Activated CD8-positive, alpha-beta memory T cell treated with anti-CD3 and anti-CD28 coated beads for 36 hours (primary cell): ENCODE results near the gene ZEB2. TPM values are rescaled to one million over a fixed set of nuclear protein-coding genes. Genes with fewer than 3 reads are reported as not detected.

Source experiments
- CTCF ChIA-PET: fragments of 350-600 bp; sonication (Branson Sonifier 250); formaldehyde crosslinking; loops from one replicate; lab custom pipeline; 2021; ENCODE audit warnings: antibody characterized with exemption; lab: Charles Lee
- POLR2A ChIA-PET: fragments of 350-600 bp; sonication (Branson Sonifier 250); formaldehyde crosslinking; loops from one replicate; lab custom pipeline; 2021; ENCODE audit warnings: antibody characterized with exemption; lab: Charles Lee
- total RNA-seq, 2 experiments: library from RNA; stranded (reverse); gene quantifications; one replicate each; pipeline ENCODE4 v1.2.3, GENCODE V29; 2021

ZEB2 gene
- total RNA-seq, 2 experiments from 2014 or later, result 35.0 to 37.2 TPM

- ChIA-PET CTCF (interaction anchor here (1.2 kb wide), 1 partner anchor 14 kb away, joined by 3 read pairs; no protein-coding TSS in a partner anchor), POLR2A (no interaction called here)
Measured at GRCh38 chr2:144465749-144466148, 54.2 kb downstream of the ZEB2 start.

- ChIA-PET POLR2A (no interaction called here), CTCF (interaction anchor here (1.2 kb wide), 1 partner anchor 13 kb away, joined by 3 read pairs; no protein-coding TSS in a partner anchor)
Measured at GRCh38 chr2:144464730-144465129, 55.2 kb downstream of the ZEB2 start.

GRCh38 chr2:144463266-144463665 lies 56.7 kb downstream of the ZEB2 start:
- POLR2A ChIA-PET, result no interaction called here
- CTCF ChIA-PET, result no interaction called here

GRCh38 chr2:144462266-144462665 lies 57.7 kb downstream of the ZEB2 start:
- CTCF ChIA-PET, result no interaction called here

GRCh38 chr2:144461308-144461766 lies 58.6 kb downstream of the ZEB2 start:
- ChIA-PET POLR2A (interaction anchor here (0.6 kb wide), 1 partner anchor 137 kb away, joined by 3 read pairs; no protein-coding TSS in a partner anchor), CTCF (no interaction called here)

More at GRCh38 chr2:144462266-144462665, 57.7 kb downstream of the ZEB2 start:
- POLR2A ChIA-PET, result no interaction called here

- CTCF ChIA-PET, result interaction anchor here (0.5 to 0.8 kb wide), 2 partner anchors 11 to 19 kb away, joined by 3 read pairs; no protein-coding TSS in a partner anchor
- POLR2A ChIA-PET, result interaction anchor here (0.6 kb wide), 1 partner anchor 11 kb away, joined by 4 read pairs; no protein-coding TSS in a partner anchor
Measured at GRCh38 chr2:144460727-144461307, 59.1 kb downstream of the ZEB2 start.

- ChIA-PET CTCF (interaction anchor here (0.8 to 1.4 kb wide), 2 partner anchors 10 to 49 kb away, joined by 3 read pairs; no protein-coding TSS in a partner anchor), POLR2A (interaction anchor here (0.6 kb wide), 1 partner anchor 12 kb away, joined by 4 read pairs; no protein-coding TSS in a partner anchor)
Measured at GRCh38 chr2:144459937-144460336, 60.0 kb downstream of the ZEB2 start.

GRCh38 chr2:144459286-144459685 lies 60.6 kb downstream of the ZEB2 start:
- CTCF ChIA-PET, result interaction anchor here (1.4 kb wide), 1 partner anchor 49 kb away, joined by 3 read pairs; no protein-coding TSS in a partner anchor

GRCh38 chr2:144458541-144458940 lies 61.4 kb downstream of the ZEB2 start:
- ChIA-PET POLR2A (no interaction called here), CTCF (interaction anchor here (1.4 kb wide), 1 partner anchor 50 kb away, joined by 3 read pairs; no protein-coding TSS in a partner anchor)

More at GRCh38 chr2:144459286-144459685, 60.6 kb downstream of the ZEB2 start:
- POLR2A ChIA-PET, result no interaction called here

GRCh38 chr2:144456680-144457079 lies 63.2 kb downstream of the ZEB2 start:
- ChIA-PET CTCF (no interaction called here), POLR2A (no interaction called here)

GRCh38 chr2:144455987-144456386 lies 63.9 kb downstream of the ZEB2 start:
- POLR2A ChIA-PET, result no interaction called here
- CTCF ChIA-PET, result interaction anchor here (1.1 kb wide), 1 partner anchor 54 kb away, joined by 3 read pairs; no protein-coding TSS in a partner anchor

- POLR2A ChIA-PET, result interaction anchor here (0.5 to 0.9 kb wide), 4 partner anchors 17 to 130 kb away, joined by 3 to 4 read pairs (median 3); no protein-coding TSS in a partner anchor
- CTCF ChIA-PET, result interaction anchor here (0.8 to 1.1 kb wide), 2 partner anchors 15 to 56 kb away, joined by 3 read pairs; no protein-coding TSS in a partner anchor
Measured at GRCh38 chr2:144454466-144455287, 65.2 kb downstream of the ZEB2 start.

GRCh38 chr2:144453486-144454158 lies 66.3 kb downstream of the ZEB2 start:
- ChIA-PET POLR2A (no interaction called here), CTCF (no interaction called here)

- ChIA-PET POLR2A (no interaction called here), CTCF (no interaction called here)
Measured at GRCh38 chr2:144452989-144453336, 67.0 kb downstream of the ZEB2 start.

- POLR2A ChIA-PET, result interaction anchor here (0.6 kb wide), 1 partner anchor 25 kb away, joined by 3 read pairs; no protein-coding TSS in a partner anchor
- CTCF ChIA-PET, result interaction anchor here (0.7 to 1.5 kb wide), 2 partner anchors 13 to 16 kb away, joined by 3 read pairs; no protein-coding TSS in a partner anchor
Measured at GRCh38 chr2:144452169-144452988, 67.5 kb downstream of the ZEB2 start.

GRCh38 chr2:144451443-144451842 lies 68.5 kb downstream of the ZEB2 start:
- POLR2A ChIA-PET, result interaction anchor here (0.6 kb wide), 1 partner anchor 24 kb away, joined by 3 read pairs; no protein-coding TSS in a partner anchor
- CTCF ChIA-PET, result interaction anchor here (1.5 to 2.5 kb wide), 2 partner anchors 17 to 21 kb away, joined by 3 to 8 read pairs; no protein-coding TSS in a partner anchor

- CTCF ChIA-PET, result interaction anchor here (1.4 to 2.5 kb wide), 2 partner anchors 15 to 18 kb away, joined by 3 to 8 read pairs; no protein-coding TSS in a partner anchor
Measured at GRCh38 chr2:144449028-144449406, 70.9 kb downstream of the ZEB2 start.

More at GRCh38 chr2:144449028-144449406, 70.9 kb downstream of the ZEB2 start:
- POLR2A ChIA-PET, result interaction anchor here (0.6 kb wide), 1 partner anchor 42 kb away, joined by 7 read pairs; no protein-coding TSS in a partner anchor
